ENCODE measurements around the gene TEX38.
"Not testable (repeated sequence)": the region's sequence is repeated elsewhere in the genome, so short reads cannot be mapped to it uniquely, and the experiment has no call there.

DNA sequence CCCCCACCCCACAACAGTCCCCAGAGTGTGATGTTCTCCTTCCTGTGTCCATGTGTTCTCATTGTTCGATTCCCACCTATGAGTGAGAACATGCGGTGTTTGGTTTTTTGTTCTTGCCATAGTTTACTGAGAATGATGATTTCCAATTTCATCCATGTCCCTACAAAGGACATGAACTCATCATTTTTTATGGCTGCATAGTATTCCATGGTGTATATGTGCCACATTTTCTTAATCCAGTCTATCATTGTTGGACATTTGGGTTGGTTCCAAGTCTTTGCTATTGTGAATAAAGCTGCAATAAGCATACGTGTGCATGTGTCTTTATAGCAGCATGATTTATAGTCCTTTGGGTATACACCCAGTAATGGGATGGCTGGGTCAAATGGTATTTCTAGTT is 20.5 kb upstream of the TEX38 start:
- TF ChIP-seq POLR2A (IDR thresholded peaks at IDR 0.05) = not testable (repeated sequence)
- TF ChIP-seq, protein P1, sequence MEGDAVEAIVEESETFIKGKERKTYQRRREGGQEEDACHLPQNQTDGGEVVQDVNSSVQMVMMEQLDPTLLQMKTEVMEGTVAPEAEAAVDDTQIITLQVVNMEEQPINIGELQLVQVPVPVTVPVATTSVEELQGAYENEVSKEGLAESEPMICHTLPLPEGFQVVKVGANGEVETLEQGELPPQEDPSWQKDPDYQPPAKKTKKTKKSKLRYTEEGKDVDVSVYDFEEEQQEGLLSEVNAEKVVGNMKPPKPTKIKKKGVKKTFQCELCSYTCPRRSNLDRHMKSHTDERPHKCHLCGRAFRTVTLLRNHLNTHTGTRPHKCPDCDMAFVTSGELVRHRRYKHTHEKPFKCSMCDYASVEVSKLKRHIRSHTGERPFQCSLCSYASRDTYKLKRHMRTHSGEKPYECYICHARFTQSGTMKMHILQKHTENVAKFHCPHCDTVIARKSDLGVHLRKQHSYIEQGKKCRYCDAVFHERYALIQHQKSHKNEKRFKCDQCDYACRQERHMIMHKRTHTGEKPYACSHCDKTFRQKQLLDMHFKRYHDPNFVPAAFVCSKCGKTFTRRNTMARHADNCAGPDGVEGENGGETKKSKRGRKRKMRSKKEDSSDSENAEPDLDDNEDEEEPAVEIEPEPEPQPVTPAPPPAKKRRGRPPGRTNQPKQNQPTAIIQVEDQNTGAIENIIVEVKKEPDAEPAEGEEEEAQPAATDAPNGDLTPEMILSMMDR (IDR thresholded peaks at IDR 0.05) = not testable (repeated sequence)
